HepG2 (cell line): ENCODE results near the gene CDC42EP5. TPM values are rescaled to one million over a fixed set of nuclear protein-coding genes. Genes with fewer than 3 reads are reported as not detected.

Experiments used
- ATAC-seq: fragments of 200-7000 bp; cut with Tn5 transposase; 3 replicates; pipeline ENCODE4 v1.9.1; 2020; ENCODE audit warnings: mild to moderate bottlenecking, moderate library complexity
- BruUV-seq: library from RNA; stranded (reverse); fragments of 400-500 nt; replicated peaks from 2 replicates; lab custom pipeline; 2021; lab: Mats Ljungman, UMichigan
- CTCF ChIA-PET: fragments of 300-600 bp; formaldehyde crosslinking; extraction: SDS; loops from one replicate; lab custom pipeline; 2021; ENCODE audit warnings: low total read pairs, inconsistent platforms, low intra/inter-chr PET ratio; lab: Yijun Ruan, JAX
- POLR2A ChIA-PET: fragments of 350-600 bp; sonication (Branson Sonifier 250); formaldehyde crosslinking; loops from one replicate; lab custom pipeline; 2020; ENCODE audit warnings: antibody characterized with exemption, inconsistent platforms; lab: Yijun Ruan, JAX
- DNase-seq: peaks from one replicate; pipeline ENCODE4 v3.0.0-alpha.2; 2015; ENCODE audit warnings: low spot score
- FAIRE-seq: peaks from 3 replicates; lab custom pipeline; 2011; peaks lifted over from hg19 to GRCh38; lab: Jason Lieb, UNC
- H2AFZ ChIP-seq: one replicate; pipeline ENCODE4 v1.6.1; 2011; ENCODE audit warnings: low read length, inconsistent platforms
- H3K27ac ChIP-seq: fragments of 300-600 bp; 3 replicates; pipeline ENCODE4 v1.8.0; 2011; ENCODE audit warnings: mixed run types, mild to moderate bottlenecking, mixed read lengths, low read length, inconsistent platforms; ENCODE audit not compliant: insufficient read depth; ENCODE audit errors: extremely low read length
- H3K27me3 ChIP-seq, 2 experiments: fragments of 200-600 bp in 1 of 2; 2 replicates in 1 of 2; 3 replicates in 1 of 2; pipeline versions ENCODE4 v1.6.0 to v1.8.0; 2011; ENCODE audit warnings: low read length in 2 of 2, mild to moderate bottlenecking in 2 of 2, moderate library complexity in 2 of 2, inconsistent platforms in 1 of 2; ENCODE audit not compliant: insufficient read depth in 2 of 2, control insufficient read depth in 1 of 2
- H3K36me3 ChIP-seq, 2 experiments: fragments of 200-600 bp in 1 of 2; replicated peaks in 1 of 2; 2 replicates in 1 of 2; 3 replicates in 1 of 2; pipeline versions ENCODE4 v1.5.1 to v1.8.0; 2011; ENCODE audit warnings: low read length in 2 of 2, inconsistent platforms in 1 of 2; ENCODE audit not compliant: insufficient read depth in 2 of 2, control insufficient read depth in 1 of 2
- H3K4me1 ChIP-seq: 2 replicates; pipeline ENCODE4 v1.5.1; 2012; ENCODE audit warnings: low read length, inconsistent platforms; ENCODE audit not compliant: insufficient read depth
- H3K4me2 ChIP-seq: 2 replicates; pipeline ENCODE4 v1.6.0; 2011; ENCODE audit warnings: low read depth, low read length, inconsistent platforms
- H3K4me3 ChIP-seq, 3 experiments: fragments of 200-600 bp in 1 of 3; sonication (generic), shearing (Covaris generic) in 1 of 3; replicated peaks in 1 of 3; 2 replicates each; pipeline ENCODE4 v1.5.1; 2011 to 2016; ENCODE audit warnings: low read length in 3 of 3, inconsistent platforms in 2 of 3, low read depth in 2 of 3, mild to moderate bottlenecking in 2 of 3, control low read depth in 1 of 3, mixed read lengths in 1 of 3; ENCODE audit not compliant: insufficient read depth in 1 of 3
- H3K79me2 ChIP-seq: one replicate; pipeline ENCODE4 v1.6.1; 2011; ENCODE audit warnings: low read length, inconsistent platforms; ENCODE audit not compliant: insufficient read depth
- H3K9ac ChIP-seq: 2 replicates; pipeline ENCODE4 v1.6.0; 2011; ENCODE audit warnings: mild to moderate bottlenecking, low read depth, low read length, inconsistent platforms; ENCODE audit not compliant: insufficient read depth
- H3K9me3 ChIP-seq: 2 replicates; pipeline ENCODE4 v1.5.1; 2012; ENCODE audit warnings: mild to moderate bottlenecking, low read length
- H4K20me1 ChIP-seq: 2 replicates; pipeline ENCODE4 v1.6.0; 2011; ENCODE audit warnings: inconsistent platforms, mild to moderate bottlenecking, low read length, moderate library complexity; ENCODE audit not compliant: insufficient read depth
- AGO1 ChIP-seq: fragments of 200-400 bp; formaldehyde crosslinking; IDR thresholded peaks from 2 replicates; pipeline ENCODE4 v1.6.1; 2017; ENCODE audit warnings: mild to moderate bottlenecking, low read depth, low read length, moderate library complexity; ENCODE audit not compliant: poor library complexity, severe bottlenecking
- AGO2 ChIP-seq: fragments of 200-400 bp; formaldehyde crosslinking; optimal IDR thresholded peaks from 2 replicates; pipeline ENCODE3; 2017; ENCODE audit warnings: mild to moderate bottlenecking, low read depth, low read length, moderate library complexity
- NFE2 ChIP-seq: sonication (generic); formaldehyde crosslinking; IDR thresholded peaks from 2 replicates; pipeline ENCODE4 v1.4.0; 2020; ENCODE audit warnings: missing genetic modification reagents
- NONO ChIP-seq, 2 experiments: fragments of 450-650 bp in 1 of 2; sonication (generic) in 1 of 2; formaldehyde crosslinking in 1 of 2; IDR thresholded peaks in 1 of 2; conservative IDR thresholded peaks in 1 of 2; 2 replicates each; pipeline versions ENCODE4 v1.6.1 to v1.8.0; 2017 to 2022; ENCODE audit warnings: mild to moderate bottlenecking in 1 of 2, missing genetic modification reagents in 1 of 2, moderate library complexity in 1 of 2
- POLR2A ChIP-seq, 2 experiments: IDR thresholded peaks; 2 replicates each; pipeline ENCODE4 v1.6.1; 2011; ENCODE audit warnings: low read depth in 2 of 2, low read length in 2 of 2, mild to moderate bottlenecking in 1 of 2, moderate library complexity in 1 of 2; ENCODE audit not compliant: insufficient read depth in 1 of 2
- POLR2G ChIP-seq: fragments of 200-400 bp; formaldehyde crosslinking; IDR thresholded peaks from 2 replicates; pipeline ENCODE4 v1.6.1; 2018; ENCODE audit warnings: mild to moderate bottlenecking, low read depth, low read length, moderate library complexity
- RBFOX2 ChIP-seq: fragments of 200-400 bp; formaldehyde crosslinking; IDR thresholded peaks from 2 replicates; pipeline ENCODE4 v1.6.1; 2017; ENCODE audit warnings: low read depth, mild to moderate bottlenecking, low read length
- XRCC5 ChIP-seq: fragments of 200-400 bp; formaldehyde crosslinking; optimal IDR thresholded peaks from 2 replicates; pipeline ENCODE3; 2017; ENCODE audit warnings: mild to moderate bottlenecking, low read length
- ZFAT ChIP-seq: sonication (generic); formaldehyde crosslinking; conservative IDR thresholded peaks from 2 replicates; pipeline ENCODE4 v1.8.1; 2023; ENCODE audit warnings: missing genetic modification reagents, inconsistent platforms
- ZNF546 ChIP-seq: sonication (generic); formaldehyde crosslinking; conservative IDR thresholded peaks from 2 replicates; pipeline ENCODE4 v1.8.1; 2023; ENCODE audit warnings: mild to moderate bottlenecking, missing genetic modification reagents
- ZNF781 ChIP-seq: sonication (generic); formaldehyde crosslinking; IDR thresholded peaks from 2 replicates; pipeline ENCODE4 v1.5.1; 2020; ENCODE audit warnings: borderline replicate concordance, mild to moderate bottlenecking, missing genetic modification reagents; ENCODE audit errors: not compliant biosample characterization
- WGBS: methylation state at CpG from one replicate; pipeline ENCODE4 v1.1.6; 2017; ENCODE audit warnings: low lambda C conversion rate; 5-methylcytosine and 5-hydroxymethylcytosine counted together
- in situ Hi-C: cut with HindIII; loops from 2 replicates; pipeline ENCODE4 v1.10.0; 2017; ENCODE audit warnings: low pct_unique_long_range_greater_than_20kb; ENCODE audit not compliant: extremely low pct_ligation_motif_present
- intact Hi-C: fragments of 100-400 bp; cut with micrococcal nuclease; formaldehyde crosslinking; loops from one replicate; pipeline ENCODE4 v1.10.0; 2022; ENCODE audit not compliant: unreplicated experiment
- polyA plus RNA-seq, 8 experiments: library from polyadenylated mRNA; depleted of rRNA in 3 of 8; stranded (reverse) in 7 of 8; unstranded in 1 of 8; fragments of >200 nt; fragmentation: Illumina TruSeq in 4 of 8; extraction: Trizol in 4 of 8; gene quantifications; 2 replicates each; pipeline versions ENCODE4 v1.2.1 to v1.2.3, GENCODE V29; 2011 to 2016; ENCODE audit warnings: low read depth in 4 of 8, missing spikeins in 1 of 8, mixed read lengths in 1 of 8; ENCODE audit not compliant: insufficient read depth in 1 of 8
- total RNA-seq, 5 experiments: library from RNA; depleted of rRNA; stranded (reverse); fragments of >200 nt; fragmentation: Illumina TruSeq; extraction: Trizol; gene quantifications; 2 replicates each; pipeline ENCODE4 v1.2.3, GENCODE V29; 2016; ENCODE audit warnings: low read depth in 1 of 5

CDC42EP5 gene
- total and polyA plus RNA-seq, 2 of the 13 experiments (the other 11 are each of a cell fraction or from before 2014, with no cell fraction given) = 0.41 to 1.6 TPM

GRCh38 chr19:54429545-54430227 is 43.4 kb downstream of the CDC42EP5 start:
- WGBS = 68% methylated on average over 8 of the region's 13 CpGs
- H3K36me3 ChIP-seq = no peaks in the 10 kb centered on the region
- no peaks in the 10 kb centered on the region for H3K79me2 ChIP-seq
- no peaks in the 10 kb centered on the region for H3K4me1 ChIP-seq
- H3K4me2 ChIP-seq = no peak overlapping the region
- ChIA-PET POLR2A (interaction anchor here (1.1 to 3.9 kb wide), 3 partner anchors 10 to 19 kb away, joined by 3 to 41 read pairs (median 7); partner anchors contain the start of gene LENG8), CTCF (no interaction called here)
- FAIRE-seq (no peak), ATAC-seq (peak; percentile 14), DNase-seq (no peak)
- no peaks in the 10 kb centered on the region for H4K20me1 ChIP-seq
- no peak overlapping the region for H3K27ac ChIP-seq
- H3K27me3 ChIP-seq = no peaks in the 10 kb centered on the region; a peak in 1 of 5 replicates
- TF ChIP-seq POLR2G (peak; percentile 11; the same call in 1 of the 2 replicates), AGO1 (peak; percentile 96), NFE2 (no peak), POLR2A (IDR thresholded peaks at IDR 0.05; ENCODE audit: insufficient read depth in 1 of 2, low read depth in 2 of 2, low read length in 2 of 2) (0 out of 4 replicates have a peak, but pooled peaks of 1 of the 2 experiments have one; percentile 25), AGO2 (peak; percentile 38), ZFAT (CRISPR knock-in tag) (no peak), RBFOX2 (0 out of 2 replicates have a peak, but pooled peaks have one; percentile 35), ZNF781 (CRISPR knock-in tag) (no peak), NONO (IDR thresholded peaks at IDR 0.05) (no peak), NONO (CRISPR knock-in tag; conservative IDR thresholded peaks at IDR 0.05) (0 out of 2 replicates have a peak, but pooled peaks have one; percentile 8), ZNF546 (CRISPR knock-in tag) (no peak), XRCC5 (no peak)
- BruUV-seq = no TSS peak
- intact Hi-C loops (no loop called here), in situ Hi-C loops (no loop called here)
- H2AFZ ChIP-seq = no peak overlapping the region
- no peak overlapping the region for H3K4me3 ChIP-seq
- H3K9ac ChIP-seq = no peak overlapping the region
- H3K9me3 ChIP-seq = no peaks in the 10 kb centered on the region
